ENCODE results near the gene ADM2.

DNA sequence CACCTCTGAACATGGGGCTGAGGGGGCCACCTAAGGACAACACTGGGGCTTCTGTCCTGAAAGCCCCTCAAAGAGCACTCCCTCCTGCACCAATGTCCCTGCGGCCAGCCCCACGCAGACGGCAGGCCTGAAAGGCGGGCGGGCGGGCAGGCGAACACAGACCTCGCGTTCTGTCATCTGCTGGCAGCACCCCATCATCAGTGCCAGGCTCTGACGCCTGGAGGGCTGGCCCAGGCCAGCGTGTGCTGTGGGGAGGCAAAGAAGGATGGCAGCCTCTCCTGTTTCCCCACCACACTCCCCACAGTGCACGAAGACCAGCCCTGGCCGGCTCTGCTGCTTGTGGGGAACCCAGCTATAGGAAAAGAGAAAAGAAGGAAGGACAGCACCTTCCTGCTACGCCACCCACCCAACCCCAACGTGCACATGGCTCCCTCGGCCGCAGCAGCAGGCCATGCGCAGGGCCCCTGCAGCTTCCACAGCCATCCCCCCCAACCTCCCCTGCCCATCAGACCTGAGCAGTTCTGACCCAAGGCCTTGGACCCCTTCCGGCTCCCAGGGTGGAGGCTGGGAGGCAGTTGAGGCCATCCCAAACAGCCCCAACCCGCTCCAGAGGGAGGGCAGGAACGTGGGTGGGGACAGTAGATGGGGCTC, 10.0 kb upstream of the ADM2 start:
- TF ChIP-seq, protein P1, sequence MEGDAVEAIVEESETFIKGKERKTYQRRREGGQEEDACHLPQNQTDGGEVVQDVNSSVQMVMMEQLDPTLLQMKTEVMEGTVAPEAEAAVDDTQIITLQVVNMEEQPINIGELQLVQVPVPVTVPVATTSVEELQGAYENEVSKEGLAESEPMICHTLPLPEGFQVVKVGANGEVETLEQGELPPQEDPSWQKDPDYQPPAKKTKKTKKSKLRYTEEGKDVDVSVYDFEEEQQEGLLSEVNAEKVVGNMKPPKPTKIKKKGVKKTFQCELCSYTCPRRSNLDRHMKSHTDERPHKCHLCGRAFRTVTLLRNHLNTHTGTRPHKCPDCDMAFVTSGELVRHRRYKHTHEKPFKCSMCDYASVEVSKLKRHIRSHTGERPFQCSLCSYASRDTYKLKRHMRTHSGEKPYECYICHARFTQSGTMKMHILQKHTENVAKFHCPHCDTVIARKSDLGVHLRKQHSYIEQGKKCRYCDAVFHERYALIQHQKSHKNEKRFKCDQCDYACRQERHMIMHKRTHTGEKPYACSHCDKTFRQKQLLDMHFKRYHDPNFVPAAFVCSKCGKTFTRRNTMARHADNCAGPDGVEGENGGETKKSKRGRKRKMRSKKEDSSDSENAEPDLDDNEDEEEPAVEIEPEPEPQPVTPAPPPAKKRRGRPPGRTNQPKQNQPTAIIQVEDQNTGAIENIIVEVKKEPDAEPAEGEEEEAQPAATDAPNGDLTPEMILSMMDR (IDR thresholded peaks at IDR 0.05; ENCODE audit: insufficient read depth, low read depth, low read length): no peak
- TF ChIP-seq EZH2 (IDR thresholded peaks at IDR 0.05; ENCODE audit: insufficient read depth, low read length): no peak
